Kidney (tissue), 14 donors: ENCODE measurements around the gene FBXL4. TPM values are rescaled to one million over a fixed set of nuclear protein-coding genes. Genes with fewer than 3 reads are reported as not detected.

Experiments
- DNase-seq, 5 donors: peaks; one replicate each; pipeline ENCODE4 v3.0.0-alpha.2; 2013 to 2020
- FAIRE-seq: peaks from 2 replicates; lab custom pipeline; 2012; peaks lifted over from hg19 to GRCh38; lab: Jason Lieb, UNC
- H3K27ac ChIP-seq, 2 donors: one replicate each; pipeline ENCODE4 v1.7.0; 2013; ENCODE audit warnings: low read depth in 2 of 2, low read length in 2 of 2, inconsistent platforms in 1 of 2
- H3K27me3 ChIP-seq: one replicate; pipeline ENCODE4 v1.7.1; 2013; ENCODE audit warnings: low read length, inconsistent platforms; ENCODE audit not compliant: control insufficient read depth, insufficient read depth
- H3K36me3 ChIP-seq, 3 donors: one replicate each; pipeline versions ENCODE4 v1.7.0 to v1.7.1; 2013; ENCODE audit warnings: low read length in 3 of 3, control low read depth in 1 of 3, inconsistent platforms in 1 of 3; ENCODE audit not compliant: insufficient read depth in 3 of 3, control insufficient read depth in 2 of 3
- H3K4me1 ChIP-seq, 3 donors: one replicate each; pipeline versions ENCODE4 v1.7.0 to v1.7.1; 2013; ENCODE audit warnings: low read length in 3 of 3, inconsistent platforms in 1 of 3, low read depth in 1 of 3; ENCODE audit not compliant: control insufficient read depth in 2 of 3, insufficient read depth in 2 of 3
- H3K4me3 ChIP-seq, 3 donors: one replicate each; pipeline versions ENCODE4 v1.7.0 to v1.8.1; 2013; ENCODE audit warnings: low read length in 3 of 3, control low read depth in 1 of 3, inconsistent platforms in 1 of 3
- H3K9ac ChIP-seq, 3 donors: one replicate each; pipeline versions ENCODE4 v1.7.0 to v1.7.1; 2013; ENCODE audit warnings: low read length in 3 of 3, control low read depth in 1 of 3, inconsistent platforms in 1 of 3
- H3K9me3 ChIP-seq, 3 donors: one replicate each; pipeline versions ENCODE4 v1.7.0 to v1.7.1; 2013; ENCODE audit warnings: low read length in 3 of 3, control low read depth in 1 of 3, inconsistent platforms in 1 of 3; ENCODE audit not compliant: control insufficient read depth in 2 of 3, insufficient read depth in 1 of 3
- intact Hi-C: fragments of 100-400 bp; cut with DNase I; formaldehyde crosslinking; loops from one replicate; pipeline ENCODE4 v1.11.1; 2022
- polyA plus RNA-seq: library from polyadenylated mRNA; stranded (reverse); fragments of 350-450 nt; fragmentation: Illumina TruSeq; extraction: RNeasy Lipid Tissue Mini Kit (QIAGEN cat#74804); gene quantifications from one replicate; pipeline ENCODE4 v1.2.3, GENCODE V29; 2014; ENCODE audit warnings: low read depth, low replicate concordance; ENCODE audit not compliant: insufficient read depth
- total RNA-seq: library from RNA; stranded (reverse); fragmentation: NEBNext Ultra II Directional; extraction: Animal tissue kit (Norgen Biotek cat#: 25700); gene quantifications from one replicate; pipeline ENCODE4 v1.2.1, GENCODE V29; 2021
- TF ChIP-seq, protein P1 (sequence below): IDR thresholded peaks from 3 replicates; pipeline ENCODE4 v1.5.1; 2012; ENCODE audit warnings: mild to moderate bottlenecking, moderate library complexity, borderline replicate concordance; ENCODE audit not compliant: insufficient read depth; ENCODE audit errors: extremely low read depth
- donor health status: control.
- donor health status: control.
- donor health status: control.
- donor health status: control.
- donor health status: control.
- donor health status: DM: yes; HTN: yes; CAD: no.
- donor health status: Normal renal cell carcinoma (clear cell type).

Gene FBXL4
- total and polyA plus RNA-seq, 2 donors from 2014 or later: 7.6 to 25.8 TPM

DNA sequence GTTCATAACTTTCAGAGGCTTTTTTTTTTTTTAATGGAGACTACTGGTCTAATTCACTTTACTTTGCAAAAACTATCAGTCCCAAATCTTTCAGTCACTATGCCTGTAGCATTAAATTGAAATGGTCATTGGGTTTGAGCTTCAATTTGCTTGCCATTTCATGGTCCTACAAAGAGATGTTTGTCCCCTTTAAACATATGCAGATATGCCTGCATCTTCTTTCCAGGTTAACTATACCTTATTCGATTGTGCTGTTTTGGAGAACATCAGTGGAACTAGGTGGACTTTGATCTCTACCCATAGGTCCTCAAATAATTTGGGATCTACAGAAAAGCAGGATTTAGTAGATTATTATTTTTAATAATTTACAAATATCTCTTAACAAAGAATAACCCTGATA is 108.8 kb downstream of the FBXL4 start:
- Histone ChIP-seq H3K9me3 (no peaks in the 10 kb centered on the region), H3K9ac (no peak overlapping the region), H3K4me1 (peaks cover 0 to 5% (median under 1%) of the 10 kb centered on the region in 3 donors), H3K27ac (no peak overlapping the region), H3K4me3 (no peak overlapping the region), H3K27me3 (peaks cover 76% of the 10 kb centered on the region), H3K36me3 (no peaks in the 10 kb centered on the region)
- TF ChIP-seq, protein P1, sequence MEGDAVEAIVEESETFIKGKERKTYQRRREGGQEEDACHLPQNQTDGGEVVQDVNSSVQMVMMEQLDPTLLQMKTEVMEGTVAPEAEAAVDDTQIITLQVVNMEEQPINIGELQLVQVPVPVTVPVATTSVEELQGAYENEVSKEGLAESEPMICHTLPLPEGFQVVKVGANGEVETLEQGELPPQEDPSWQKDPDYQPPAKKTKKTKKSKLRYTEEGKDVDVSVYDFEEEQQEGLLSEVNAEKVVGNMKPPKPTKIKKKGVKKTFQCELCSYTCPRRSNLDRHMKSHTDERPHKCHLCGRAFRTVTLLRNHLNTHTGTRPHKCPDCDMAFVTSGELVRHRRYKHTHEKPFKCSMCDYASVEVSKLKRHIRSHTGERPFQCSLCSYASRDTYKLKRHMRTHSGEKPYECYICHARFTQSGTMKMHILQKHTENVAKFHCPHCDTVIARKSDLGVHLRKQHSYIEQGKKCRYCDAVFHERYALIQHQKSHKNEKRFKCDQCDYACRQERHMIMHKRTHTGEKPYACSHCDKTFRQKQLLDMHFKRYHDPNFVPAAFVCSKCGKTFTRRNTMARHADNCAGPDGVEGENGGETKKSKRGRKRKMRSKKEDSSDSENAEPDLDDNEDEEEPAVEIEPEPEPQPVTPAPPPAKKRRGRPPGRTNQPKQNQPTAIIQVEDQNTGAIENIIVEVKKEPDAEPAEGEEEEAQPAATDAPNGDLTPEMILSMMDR: no peak
- FAIRE-seq (no peak), DNase-seq (no peak)
- intact Hi-C loops: no loop called here

DNA sequence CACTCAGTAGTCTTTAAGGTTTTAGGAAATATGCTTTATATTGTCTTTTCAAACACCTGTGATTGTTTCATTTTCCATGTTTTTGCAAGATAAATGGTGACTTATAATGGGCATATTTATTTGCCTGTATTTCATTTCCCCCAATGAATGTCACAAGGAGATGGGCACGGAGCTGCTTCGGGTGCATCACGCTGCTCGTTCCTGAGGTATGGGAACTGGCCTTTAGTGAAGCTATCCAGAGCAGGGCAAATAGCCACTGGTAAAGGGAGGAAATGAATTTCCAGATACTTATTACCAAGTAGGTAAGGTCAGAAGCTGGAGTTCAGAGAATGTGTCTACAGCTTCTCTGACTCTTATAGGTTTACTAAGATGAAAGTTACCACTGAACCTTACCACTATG is 109.7 kb downstream of the FBXL4 start:
- no peaks in the 10 kb centered on the region for H3K36me3 ChIP-seq
- H3K27ac ChIP-seq: no peak overlapping the region
- H3K4me1 ChIP-seq: peaks cover 0 to 9% (median 4%) of the 10 kb centered on the region in 3 donors
- no peak for FAIRE-seq
- H3K4me3 ChIP-seq: no peak overlapping the region
- TF ChIP-seq, protein P1: no peak
- intact Hi-C loops: no loop called here
- no peaks in the 10 kb centered on the region for H3K9me3 ChIP-seq
- peak in 1 of 5 donors; percentile 12 for DNase-seq
- H3K9ac ChIP-seq: no peak overlapping the region
- H3K27me3 ChIP-seq: peaks cover 77% of the 10 kb centered on the region

DNA sequence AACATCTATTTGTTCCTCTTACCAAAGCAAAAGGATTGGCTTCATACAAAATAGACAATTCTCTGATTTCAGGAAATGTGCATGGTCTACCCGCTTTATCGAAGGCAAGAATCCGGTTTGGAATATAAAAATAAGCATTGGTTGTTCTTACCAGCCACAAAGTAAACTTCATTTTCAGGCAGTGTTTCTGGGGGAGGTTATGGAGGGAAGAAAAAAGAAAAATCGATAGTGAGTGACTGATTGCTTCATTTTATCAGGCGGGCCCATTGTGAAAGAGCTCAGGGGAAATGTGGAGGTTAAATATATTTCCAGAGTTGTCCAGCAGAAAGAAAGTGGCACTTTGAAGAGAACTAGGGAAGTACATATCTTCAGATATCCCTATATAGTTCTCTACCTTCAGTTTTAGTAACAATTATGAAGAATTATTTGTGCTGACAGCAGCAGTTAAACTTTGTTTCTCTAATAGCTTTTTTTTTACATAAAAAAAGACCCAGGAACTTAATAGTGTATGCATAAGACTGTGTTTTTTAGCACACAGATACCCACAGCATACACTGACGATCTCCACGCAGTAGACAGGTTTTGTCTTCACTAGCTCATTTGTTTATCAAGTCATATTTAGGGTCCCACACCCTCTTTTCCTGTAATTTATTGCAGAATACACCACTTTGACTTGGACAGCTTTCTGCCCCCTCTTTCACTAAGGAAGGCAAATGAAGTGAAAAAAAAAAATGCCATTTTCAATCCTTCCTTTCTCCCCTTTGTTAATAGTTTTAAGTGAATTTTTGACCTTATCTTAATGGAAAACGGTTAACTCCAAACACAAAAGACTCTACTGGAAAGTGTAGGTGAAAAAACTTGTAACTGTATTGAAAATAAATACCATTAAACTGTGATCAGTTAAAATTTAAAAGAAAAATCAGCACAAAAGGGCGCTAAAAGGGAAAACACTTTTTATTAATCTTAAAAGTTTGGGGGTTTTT is 110.5 kb downstream of the FBXL4 start:
- no peak for FAIRE-seq
- no peak overlapping the region for H3K4me3 ChIP-seq
- H3K4me1 ChIP-seq: peaks cover 0 to 16% (median 4%) of the 10 kb centered on the region in 3 donors
- peak in 1 of 5 donors; percentile 64 for DNase-seq
- H3K36me3 ChIP-seq: no peaks in the 10 kb centered on the region
- H3K27ac ChIP-seq: no peak overlapping the region
- intact Hi-C loops: no loop called here
- no peak overlapping the region for H3K9ac ChIP-seq
- H3K9me3 ChIP-seq: no peaks in the 10 kb centered on the region
- TF ChIP-seq, protein P1: no peak
- H3K27me3 ChIP-seq: peaks cover 71% of the 10 kb centered on the region
